CD4-positive, alpha-beta T cell treated with Interleukin-17A for 4 hours (primary cell): ENCODE results near the gene P2RY12.

ENCODE experiments used
- DNase-seq: peaks from one replicate; pipeline ENCODE4 v3.0.0-alpha.2; 2020; ENCODE audit warnings: mixed read lengths

Gene P2RY12

DNA sequence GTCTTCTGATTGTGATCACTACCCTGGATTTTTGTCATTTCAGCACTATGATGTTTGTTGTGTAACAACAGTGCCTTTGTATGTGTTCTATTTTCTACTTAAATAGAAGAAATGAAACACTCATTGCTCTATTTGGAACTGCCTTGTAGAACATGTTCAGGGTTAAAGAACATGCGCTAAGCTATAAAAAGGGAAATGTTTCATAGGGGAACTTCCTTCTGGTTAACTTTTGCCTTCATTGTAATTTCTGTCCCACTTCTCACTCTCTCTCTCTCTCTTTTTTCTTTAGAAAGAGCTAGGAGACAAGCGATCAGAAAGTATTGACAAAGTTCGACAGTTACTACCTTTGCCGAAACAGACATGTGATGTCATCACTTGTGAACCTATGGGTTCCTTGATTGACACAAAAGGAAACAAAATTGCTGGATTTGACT, at the start of gene P2RY12:
P2RY12 (minus strand) TSS at position 13 of the 434 bp plus-strand sequence. CDS start 45,908 bp downstream, outside the sequence.
- no peak for DNase-seq

DNA sequence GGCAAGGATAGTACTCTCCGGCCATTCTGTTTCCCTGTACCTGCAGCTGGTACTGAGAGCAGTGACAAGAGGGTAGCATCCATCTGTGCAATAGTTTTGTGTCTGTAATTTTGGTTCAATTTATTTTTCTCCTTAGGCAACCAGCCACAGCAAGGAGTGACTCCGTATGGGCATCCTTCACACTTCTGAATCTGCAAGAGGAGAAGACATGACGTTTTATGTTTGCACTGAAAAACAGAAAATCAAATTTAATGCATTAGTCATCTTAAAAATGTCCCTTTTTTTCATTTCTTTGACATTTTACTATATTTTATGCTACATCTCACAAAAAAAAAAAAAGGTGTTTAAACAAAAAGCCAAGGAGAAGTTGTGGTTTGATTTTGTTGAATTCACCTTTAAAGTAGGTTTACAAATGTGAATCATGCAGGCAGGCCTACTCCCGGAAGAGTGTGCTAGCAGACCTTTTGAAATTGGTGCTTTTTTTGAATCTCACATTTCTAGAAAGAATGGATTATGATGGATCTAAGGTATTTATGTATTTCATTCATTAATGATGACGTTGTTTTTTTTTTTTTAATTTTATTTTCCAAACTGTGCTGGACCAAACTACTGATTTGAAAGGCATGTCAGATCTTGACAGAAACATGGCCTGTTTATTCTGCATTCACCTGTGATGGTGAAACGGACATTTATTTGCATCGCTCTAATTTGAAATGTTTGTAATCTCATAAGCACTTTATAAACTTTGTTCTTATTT, 48.2 kb upstream of the P2RY12 start:
- DNase-seq, result no peak

DNA sequence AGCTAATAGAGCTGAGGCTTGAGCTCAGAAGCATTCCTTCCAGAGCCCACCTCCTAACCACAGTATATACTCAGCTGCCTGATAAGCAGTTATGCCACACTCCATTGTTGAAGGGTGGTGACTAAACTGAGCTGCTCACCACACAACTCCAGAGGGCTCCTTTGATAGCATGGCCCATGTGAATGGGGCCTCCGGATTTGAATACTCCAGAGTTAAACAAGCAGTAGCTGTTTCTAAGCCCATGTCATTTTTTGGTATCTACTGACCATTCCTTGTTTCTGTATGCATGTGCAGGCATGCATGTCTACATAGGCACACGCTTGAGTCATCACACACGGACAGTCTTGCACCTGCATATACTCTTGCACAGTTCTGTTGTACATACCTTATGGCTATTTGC, 47.4 kb upstream of the P2RY12 start:
- DNase-seq, result no peak

DNA sequence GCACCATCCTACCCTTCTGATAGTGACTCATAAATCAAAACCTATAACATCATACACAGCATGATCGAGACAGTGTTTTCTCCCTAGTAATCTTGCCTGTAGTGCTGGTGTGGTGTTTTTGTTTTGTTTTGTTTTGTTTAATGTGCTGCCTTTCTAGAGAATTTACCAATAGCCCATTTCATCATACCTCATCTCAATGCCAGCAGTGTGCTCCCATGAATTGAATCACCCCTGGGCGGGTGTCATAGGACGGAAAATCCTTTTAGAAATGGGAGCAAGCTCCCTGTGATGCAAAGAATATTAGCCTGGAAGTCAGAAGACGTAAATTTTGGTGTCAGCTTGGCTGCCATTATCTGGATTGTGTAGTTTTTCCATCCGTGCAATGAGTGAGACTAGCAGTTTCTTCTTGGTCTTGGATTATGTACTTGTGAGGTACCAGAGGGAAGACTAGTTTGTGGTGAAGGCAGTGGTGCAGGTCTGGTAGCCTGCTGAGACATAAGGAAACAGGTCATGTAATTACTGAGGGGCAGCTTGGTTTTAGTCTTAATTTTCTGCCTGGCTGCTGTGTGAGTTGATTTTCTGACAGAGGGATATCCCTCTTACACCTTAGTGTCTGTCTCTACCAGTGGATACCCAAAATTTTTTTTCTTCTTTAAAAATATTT, 46.4 kb upstream of the P2RY12 start:
- no peak for DNase-seq

DNA sequence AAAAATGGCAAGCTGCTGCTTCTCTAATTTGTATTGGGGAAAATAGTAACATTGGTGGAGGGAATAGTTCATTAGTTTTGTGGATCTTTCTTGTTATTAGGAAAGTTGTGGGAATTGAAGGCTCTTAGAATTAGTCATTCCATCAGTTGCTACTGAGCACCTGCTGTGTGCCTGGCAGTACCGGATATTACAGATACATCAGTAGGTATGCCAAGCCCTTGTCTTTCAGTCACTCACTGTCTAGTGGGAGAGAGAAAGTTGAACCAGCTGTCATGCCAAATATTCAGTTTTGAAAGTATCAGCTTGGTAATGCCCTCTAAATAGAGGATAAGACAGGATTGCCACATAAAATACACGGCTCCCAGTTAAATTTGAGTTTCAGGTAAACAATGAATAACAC, 43.8 kb upstream of the P2RY12 start:
- DNase-seq, result no peak

DNA sequence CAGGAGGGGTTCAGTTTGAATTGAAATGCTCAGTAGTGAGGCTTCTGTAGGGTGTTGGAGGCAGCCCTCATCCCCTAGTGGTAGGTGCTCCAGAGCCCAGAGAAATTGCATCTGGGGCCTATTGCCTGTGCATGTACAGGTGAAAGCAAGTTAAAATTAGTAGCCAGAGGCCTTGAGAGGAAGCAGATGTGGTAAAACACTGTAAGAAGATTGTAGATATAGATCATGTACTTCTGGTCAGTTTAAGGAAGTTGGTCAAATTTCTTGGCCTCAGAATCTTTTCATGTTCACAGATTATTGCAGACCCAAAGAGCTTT, 41.7 kb upstream of the P2RY12 start:
- DNase-seq, result no peak

DNA sequence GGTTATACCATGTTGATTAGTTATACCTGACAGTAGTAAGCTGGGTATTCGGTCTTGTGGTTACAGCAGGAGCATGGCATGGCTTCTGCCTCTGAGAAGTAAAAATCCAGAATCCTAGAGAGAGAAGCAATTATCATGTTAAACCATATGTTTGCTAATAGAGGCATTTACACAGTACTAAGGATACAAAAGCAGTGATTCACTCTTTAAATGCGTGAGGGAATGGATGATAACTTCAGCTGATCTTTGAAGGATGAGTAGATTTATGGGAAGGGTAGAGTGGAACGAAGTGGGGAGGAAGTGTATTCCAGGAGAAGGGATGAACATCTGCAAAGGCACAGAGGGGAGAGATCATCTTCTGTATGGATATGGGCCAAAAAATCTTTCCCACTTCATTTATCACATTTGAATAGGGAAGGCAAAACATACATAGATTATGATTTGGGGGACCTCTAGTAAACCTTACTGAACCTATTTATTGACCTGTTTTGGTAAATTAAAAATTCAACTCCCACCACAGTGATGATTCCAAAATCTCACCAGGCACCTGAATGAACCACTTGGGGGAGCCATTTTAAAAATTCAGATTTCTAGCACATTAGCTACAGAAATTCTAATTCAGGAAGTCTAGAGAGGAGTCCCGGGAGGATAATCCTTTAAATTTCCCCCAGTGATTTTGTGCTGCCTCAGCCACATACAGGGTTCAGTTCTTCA, 41.2 kb upstream of the P2RY12 start:
- no peak for DNase-seq

DNA sequence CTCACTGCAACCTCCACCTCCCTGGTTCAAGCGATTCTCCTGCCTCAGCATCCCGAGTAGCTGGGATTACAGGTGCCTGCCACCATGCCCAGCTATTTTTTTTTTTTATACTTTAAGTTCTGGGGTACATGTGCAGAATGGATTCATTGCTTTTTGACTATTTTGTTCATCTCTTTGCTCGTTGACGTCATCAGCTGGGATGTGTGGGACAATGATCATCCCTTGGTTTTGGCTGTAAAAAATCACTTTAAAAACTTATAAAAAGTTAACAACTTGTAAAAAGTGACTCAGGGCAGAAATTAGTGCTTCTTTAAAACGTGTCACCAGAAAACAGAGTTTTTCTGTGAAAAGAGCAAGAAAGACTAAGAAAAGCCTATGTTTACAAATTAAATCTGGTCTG, 38.5 kb upstream of the P2RY12 start:
- DNase-seq, result no peak

DNA sequence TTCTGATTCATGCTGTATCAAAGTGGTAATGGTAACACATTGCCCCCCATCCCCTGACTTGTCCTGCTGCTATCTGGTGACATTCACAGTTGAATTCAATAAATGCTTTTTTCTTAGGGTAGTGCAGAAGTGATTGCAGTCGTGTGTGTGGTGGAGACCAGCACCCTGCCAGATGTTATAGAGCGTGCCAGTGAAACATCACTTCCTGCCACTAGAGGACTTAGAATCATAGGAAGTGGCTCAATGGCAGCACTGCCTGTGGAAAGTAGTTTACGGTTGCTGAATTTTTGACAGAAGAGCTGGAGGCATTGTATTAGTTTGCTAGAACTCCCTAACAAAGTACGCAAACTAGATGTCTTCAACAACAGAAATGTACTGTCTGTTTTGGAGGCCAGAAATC, 37.4 kb upstream of the P2RY12 start:
- DNase-seq, result no peak

DNA sequence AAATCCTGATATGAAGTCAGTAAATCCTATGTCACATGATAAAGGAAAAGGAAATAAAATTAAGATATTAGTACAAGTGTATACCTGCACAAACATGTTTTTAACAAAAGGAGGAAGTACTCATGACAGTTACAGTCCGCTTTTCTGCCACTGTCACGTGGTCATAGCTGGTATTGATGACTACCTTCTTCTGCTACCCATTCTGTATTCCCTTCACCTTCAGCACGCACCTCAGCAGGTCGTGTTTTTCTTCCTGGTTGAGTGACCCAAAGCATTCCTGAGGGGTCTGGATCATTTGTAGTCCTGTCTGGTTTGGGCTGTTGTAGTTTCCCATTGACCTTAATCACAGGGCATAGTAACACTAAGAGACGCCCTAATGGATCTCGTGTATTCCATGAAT, 35.3 kb upstream of the P2RY12 start:
- DNase-seq, result no peak

DNA sequence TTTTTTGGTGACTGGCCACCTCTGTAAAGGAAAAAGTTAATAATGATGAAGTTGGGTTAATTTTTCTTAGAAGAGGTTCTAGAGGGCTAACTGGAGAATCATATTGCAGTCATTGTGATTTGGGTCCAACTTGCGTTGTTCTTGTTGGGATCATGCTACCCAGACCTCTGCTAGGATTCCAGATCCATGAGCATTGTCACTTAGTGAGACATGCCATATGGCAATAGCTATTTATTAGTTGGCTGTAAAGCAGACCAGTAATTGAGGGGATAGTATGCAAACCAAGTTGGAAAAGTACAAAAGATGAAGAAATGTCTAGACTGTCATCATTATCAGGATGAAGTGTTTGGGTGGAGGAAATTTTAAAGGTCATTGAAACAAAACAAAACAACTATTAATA, 30.7 kb upstream of the P2RY12 start:
- no peak for DNase-seq

DNA sequence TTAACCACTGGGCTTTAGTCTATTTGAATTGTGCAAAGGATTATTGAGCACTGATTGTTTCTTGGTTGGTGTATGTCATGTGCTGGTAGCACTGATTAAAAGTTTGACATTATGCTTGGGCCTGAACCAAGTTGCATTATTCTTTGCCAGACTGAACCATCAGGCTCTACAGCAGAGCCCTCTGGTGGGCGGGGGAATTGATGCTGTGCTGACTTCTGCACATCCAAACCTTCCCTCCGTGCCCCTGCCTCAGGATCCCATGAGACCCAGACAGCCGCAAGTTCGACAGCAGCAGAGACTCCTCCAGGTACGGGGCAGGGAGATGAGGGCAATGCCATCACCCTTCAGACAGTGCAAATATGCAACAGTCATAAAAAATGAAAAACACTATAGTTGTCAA, 28.4 kb upstream of the P2RY12 start:
- DNase-seq, result no peak

DNA sequence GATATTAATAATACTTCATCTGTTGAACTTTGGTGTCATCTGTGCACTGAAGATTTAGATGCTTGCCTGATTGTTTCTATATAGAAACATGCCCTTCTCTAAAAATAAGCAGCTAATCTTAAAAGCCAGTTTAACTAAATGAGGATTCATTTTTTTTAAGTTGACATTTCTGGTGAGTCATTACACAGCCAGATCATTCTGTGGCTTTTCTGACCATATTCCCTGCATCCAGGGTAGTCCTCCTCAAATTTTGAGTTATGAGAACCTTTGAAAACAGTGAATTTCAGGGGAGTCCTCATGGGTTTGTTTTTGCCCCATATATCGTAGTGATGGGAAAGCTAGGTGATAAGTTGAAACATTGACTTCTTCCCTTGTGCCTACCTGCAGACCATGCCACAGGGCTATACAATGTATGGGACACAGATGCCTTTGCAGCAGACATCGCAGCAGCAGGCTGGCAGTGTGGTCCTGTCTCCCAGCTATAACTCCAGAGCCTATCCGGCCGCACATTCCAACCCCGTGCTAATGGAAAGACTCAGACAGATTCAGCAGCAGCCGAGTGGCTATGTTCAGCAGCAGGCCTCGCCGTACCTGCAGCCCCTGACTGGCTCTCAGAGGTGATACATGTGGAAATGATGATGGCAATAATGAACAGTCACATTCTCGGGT, 26.5 kb upstream of the P2RY12 start:
- no peak for DNase-seq

DNA sequence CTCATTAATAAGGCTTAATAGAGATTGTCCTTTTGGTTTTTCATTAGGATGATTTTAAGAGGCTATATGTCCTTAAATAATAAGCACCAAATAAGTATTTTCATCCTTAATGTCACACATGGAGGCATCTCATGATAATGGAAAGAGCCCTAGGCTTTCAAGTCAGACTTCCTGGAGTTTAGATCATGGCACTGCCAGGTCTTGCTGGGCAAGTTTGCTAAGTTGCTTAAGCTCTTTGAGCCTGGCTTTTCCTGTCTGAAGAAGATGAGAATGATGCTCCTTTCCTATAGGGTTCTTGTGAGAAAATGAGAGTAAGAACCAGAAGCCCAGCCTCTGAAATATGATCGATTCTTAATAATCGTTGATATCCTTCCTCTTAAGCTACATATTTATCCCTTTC, 23.4 kb upstream of the P2RY12 start:
- DNase-seq, result no peak

DNA sequence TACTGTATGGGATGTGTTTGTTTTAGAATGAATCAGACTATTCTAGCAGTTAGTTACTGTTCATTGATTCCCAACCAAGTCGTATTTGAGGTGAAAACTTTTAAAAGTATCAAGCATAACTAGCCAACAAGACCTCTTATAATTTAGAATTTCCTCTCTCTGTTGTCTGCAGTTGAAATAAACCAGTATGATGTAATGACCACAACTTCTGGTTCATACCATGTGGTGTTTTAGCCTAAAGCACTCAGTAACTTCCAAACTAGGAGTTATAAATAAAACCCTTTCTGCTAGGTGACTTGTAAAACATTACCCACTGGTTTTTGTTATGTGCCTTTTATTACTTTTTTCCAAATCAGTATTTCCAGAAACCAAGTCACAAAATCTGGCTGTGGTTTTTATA, 19.8 kb upstream of the P2RY12 start:
- no peak for DNase-seq

DNA sequence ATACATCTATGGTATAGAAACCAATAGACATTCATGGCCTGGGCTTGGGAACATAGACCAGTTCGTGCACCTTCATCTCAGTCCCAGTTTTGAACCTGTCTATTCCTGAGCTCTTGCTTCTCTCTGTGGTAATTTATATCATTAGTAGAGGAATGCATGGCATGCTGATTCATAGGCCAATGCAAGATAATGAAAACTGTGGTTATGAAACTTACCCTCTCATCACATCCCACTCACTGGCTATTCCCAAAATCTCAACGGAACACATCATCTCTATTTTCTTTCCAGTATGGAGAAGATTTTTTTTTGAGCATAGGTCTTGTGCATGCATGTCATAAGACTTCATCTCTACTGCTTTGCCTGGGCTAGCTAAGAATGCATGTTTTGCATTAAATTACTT, 18.7 kb upstream of the P2RY12 start:
- no peak for DNase-seq

DNA sequence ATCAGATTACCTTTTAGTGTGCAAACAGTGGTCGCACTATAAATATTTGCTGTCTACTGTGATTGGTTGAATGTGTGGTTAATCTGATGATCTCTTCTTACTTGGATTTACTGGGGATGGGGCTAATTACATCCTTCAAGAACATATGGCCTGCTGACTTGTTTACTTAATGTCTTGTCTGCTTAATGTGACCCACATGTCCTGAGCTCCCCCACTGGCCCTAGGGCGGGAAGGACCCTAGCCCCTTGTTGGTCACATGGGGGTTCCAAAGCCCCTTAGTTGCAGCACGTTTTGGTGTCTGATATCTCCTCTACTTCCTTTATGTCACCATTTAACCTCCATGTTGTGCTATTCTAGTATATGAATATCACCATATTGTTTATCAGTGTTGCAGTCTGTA, 17.8 kb upstream of the P2RY12 start:
- DNase-seq, result no peak

DNA sequence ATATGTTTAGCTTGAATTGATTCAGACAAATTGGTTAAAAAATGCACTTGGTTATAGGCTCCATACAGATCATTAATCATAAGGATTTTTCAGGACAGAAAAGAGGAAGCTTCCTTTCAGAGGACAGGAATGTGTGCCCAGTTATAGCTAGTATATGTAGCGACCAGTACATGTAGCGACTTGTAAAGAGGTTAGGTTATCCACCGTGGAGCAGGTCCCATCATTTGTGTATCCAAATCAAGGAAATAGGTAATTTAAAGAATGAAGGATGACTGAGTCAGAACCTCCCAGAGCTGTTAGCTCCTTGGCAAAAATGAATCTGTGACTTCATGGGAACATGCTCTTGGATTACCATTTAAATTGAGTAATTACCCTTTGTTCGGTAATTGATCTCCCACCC, 15.8 kb upstream of the P2RY12 start:
- DNase-seq, result no peak

DNA sequence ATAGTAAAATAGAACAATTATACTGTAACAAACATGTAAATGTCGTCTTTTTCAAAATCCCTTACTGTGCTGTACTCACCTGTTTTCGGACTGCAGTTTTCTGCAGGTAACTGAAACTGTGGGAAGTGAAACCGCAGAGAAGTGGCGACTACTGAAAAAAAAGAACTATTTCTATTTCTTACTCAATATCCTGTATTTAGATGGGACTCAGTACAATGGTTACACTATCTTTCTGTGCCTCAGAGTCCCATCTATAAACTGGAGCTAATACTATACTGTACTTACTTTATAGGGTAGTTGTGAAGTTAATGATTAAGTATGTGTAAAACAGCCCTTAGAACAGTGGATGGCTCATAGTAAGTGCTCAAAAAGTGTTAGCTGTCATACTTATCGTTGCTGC, 14.3 kb upstream of the P2RY12 start:
- DNase-seq, result no peak

DNA sequence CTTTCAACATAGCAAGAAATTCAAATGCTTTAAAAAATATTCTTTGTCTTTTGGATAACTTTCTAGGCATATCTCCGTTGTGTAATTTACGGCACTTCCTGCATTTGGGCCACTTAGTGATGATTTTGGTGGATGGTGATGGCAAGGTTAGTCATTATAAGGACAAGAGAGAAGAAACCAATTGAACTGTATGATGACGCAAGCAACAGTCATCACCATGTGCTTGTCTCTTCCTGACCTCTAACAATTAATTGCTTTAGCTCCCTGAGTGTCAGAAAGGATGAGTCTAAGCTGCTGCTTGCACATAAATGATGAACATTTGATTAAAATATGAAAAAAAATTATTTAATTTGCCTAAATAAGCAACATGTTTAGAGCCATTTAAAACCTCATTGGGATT, 11.3 kb upstream of the P2RY12 start:
- DNase-seq, result no peak

DNA sequence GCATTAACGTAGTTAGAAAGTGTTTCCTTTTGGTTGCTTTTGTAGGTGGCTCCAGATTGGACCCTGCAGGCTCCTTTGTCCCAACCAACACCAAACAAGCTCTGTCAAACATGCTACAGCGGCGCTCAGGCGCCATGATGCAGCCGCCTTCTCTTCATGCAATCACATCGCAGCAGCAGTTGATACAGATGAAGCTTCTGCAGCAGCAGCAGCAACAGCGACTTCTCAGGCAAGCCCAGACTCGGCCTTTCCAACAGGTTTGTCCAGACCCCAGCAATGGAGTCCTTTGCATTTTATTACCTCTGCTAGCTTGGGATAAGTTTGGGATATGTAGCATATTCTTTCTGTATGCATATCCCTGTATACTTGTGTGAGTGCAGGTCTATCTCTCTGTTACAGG, 10.1 kb upstream of the P2RY12 start:
- DNase-seq, result no peak

DNA sequence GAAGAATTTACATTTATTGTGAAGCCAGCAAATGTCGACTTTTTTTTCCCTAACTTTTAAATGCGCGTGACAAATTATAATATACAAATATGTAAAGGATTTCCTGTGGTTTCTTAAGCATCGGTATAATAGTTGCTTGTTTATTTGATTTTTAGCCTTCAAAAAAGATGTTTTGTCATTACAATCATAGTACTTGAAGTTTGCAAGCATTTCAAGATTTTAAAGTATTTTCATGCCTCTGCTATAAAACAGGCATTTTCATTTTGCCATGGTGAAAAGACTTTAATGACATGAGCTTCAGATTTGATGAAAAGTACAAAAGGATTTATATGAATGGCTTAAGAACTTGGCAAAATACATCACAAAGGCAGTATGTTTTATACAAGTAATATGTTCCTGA, 9.4 kb upstream of the P2RY12 start:
- DNase-seq, result no peak

DNA sequence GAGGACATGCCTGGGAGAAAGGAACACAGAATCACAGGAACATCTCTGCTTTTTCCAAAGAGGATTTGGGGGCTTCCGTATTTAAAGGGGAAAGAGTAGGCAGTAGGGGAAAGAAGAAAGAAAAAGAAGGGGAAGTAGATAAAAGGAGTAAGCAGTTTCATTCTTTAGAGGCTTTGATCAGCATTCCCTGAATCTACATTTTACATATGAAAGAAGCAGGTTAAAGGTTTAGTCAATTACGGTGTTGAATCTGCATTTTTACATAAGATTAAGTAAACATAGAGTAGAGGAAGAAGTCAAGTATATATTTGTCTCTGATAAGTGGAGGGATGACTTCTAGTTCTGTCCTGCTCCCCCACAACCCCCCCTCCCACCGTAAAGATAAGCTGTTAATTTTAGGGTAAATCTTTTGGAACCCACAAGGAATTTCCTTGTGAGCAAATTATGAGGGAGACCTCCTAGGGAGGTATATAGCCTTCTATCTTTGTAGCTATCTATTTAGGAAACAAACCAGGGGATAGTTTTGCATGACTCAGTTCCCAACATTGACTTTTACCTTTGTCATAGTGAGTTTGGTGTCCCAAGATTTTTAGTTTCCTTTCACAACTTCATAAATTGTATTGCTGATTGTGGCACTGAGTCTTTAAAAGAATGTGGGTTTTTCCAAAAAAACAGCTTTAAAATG, 8.7 kb upstream of the P2RY12 start:
- no peak for DNase-seq
